Activated CD4-positive, CD25-positive, alpha-beta regulatory T cell treated with anti-CD3 and anti-CD28 coated beads, Interleukin-2, amount 50 U/mL, for 72 hours (primary cell): ENCODE data around the gene TRAF3IP1.
"Not testable (repeated sequence)": the region's sequence is repeated elsewhere in the genome, so short reads cannot be mapped to it uniquely, and the experiment has no call there.

ENCODE experiments used
- DNase-seq: peaks from one replicate; pipeline ENCODE4 v3.0.0; 2021

Gene TRAF3IP1

DNA sequence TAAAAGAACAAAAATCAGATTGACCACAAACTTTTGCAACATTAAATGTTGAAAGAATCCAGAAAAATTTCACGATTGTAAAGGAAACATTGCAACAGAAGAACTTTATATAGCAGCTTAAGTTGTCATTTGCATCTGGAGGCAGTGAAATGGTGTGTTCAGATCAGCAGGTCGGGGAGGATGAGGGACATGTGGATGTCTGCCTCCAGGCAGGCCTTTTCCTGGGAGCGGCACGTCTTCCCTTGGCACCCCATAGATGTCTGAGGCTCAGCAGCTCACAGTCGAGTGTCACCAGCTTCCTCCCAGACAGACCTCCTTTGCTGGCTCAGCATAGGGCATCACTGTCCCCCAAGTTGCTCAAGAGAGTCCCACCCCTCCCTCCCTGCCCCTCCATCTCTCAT lies 62.1 kb downstream of the TRAF3IP1 start:
- DNase-seq = no peak

DNA sequence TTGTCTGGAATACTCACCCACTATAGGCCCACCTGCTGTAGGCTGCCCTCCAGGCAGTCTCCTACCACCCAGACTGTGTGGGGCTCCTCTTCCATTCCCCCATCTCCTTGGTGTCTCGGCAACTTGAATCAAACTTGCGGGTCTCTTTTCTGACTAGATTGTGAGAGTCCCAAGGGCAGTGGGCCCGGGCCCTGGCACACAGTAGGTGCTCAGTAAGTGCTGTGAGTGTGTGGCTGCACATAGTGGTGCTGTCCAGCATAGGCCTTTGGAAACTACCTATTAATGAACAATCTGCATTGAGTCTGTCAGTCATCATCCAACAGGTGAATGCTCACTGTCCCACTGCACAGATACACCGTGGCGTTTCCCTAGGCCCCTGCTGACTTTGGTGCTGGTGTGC lies 62.8 kb downstream of the TRAF3IP1 start:
- no peak for DNase-seq

DNA sequence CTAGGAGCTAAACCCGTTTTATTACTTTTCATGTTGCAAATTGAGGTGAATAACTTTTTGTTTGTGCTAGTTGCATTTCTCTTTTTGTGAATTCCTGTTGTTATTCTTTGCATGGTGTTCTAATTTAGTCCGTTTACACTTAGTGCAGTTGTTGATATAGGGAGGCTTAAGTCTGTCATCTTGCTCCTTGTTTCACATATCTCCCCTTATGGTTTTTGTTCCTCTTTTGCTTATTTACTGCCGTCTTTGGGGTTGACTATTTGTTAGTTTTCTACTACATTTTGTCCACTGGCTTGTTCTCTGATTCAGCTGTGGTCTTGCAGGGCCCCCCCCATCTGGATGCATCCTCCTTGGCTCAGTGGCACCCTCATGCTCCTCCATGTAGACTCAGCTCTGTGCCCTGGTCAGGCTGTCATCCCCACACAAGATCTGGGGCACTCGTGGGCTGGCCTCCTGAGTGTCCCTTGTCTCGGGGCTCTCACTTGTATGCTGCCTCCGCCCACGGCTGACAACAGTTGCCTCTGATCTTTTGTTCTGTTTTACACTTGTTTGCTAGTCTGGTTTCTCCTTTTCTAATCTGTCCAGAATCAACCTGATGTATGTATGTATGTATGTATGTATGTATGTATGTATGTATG lies 63.5 kb downstream of the TRAF3IP1 start:
- no peak for DNase-seq

DNA sequence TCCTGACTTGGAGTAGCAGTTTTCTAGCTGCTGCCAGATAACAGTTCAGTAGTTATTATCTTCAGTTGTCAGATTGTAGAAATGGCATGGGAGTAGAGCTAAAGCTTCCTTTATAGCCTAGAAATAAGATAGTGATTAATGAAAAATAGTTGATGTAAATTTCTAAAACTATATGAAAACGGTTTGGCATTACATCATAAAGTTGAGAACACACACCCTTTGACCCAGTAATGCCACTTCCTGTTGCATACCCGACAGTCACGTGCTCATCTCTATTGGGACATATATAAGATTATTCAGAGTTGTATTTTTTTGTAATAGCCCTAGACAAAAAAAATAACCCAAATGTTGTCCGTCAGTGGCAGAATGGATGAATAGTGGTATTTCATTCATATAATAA lies 67.0 kb downstream of the TRAF3IP1 start:
- no peak for DNase-seq

DNA sequence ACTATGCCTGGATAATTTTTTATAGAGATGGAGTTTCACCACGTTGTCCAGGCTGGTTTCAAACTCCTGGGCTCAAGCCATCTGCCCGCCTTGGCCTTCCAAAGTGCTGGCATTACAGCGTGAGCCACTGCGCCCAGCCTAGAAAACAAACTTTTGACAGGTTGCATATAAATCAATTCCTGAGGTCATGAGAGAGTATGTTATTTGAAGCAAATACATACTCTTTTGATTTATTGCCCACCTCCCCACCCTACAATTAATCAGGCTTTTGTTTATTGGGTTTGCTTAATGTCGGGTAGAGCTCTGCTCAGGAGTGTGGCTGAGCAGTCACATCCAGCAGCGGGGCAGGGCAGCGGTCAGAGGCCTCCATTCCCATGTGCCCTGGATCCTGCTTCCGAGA lies 68.5 kb downstream of the TRAF3IP1 start:
- DNase-seq = no peak

DNA sequence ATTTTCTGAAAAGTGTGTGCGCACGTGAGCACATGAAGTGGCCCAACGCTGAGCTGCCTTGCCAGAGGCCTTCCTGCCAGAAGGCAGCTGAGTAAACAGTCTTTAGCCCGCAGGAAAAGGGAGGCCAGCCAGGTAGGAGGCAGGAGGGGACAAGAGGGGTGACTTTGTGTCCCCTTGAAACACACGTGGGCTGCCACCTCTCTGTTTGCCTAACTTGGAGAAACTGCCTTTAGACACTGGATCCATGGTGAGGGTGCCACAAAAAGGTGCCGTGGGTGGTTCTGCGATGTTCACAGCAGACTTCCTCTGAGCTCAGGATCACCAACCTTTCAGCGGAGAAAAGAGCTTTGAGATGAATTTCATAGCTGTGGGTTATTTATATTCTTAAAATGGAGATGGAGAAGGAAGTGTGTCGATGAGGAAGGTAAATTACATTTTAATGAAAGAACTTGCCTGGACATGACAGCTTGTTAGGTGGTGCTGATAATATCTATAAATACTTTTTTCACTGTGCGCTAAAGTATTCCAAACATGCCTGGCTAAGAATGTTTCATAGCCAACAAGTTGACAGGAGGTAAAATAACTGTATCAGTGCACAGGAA lies 69.8 kb downstream of the TRAF3IP1 start:
- no peak for DNase-seq

DNA sequence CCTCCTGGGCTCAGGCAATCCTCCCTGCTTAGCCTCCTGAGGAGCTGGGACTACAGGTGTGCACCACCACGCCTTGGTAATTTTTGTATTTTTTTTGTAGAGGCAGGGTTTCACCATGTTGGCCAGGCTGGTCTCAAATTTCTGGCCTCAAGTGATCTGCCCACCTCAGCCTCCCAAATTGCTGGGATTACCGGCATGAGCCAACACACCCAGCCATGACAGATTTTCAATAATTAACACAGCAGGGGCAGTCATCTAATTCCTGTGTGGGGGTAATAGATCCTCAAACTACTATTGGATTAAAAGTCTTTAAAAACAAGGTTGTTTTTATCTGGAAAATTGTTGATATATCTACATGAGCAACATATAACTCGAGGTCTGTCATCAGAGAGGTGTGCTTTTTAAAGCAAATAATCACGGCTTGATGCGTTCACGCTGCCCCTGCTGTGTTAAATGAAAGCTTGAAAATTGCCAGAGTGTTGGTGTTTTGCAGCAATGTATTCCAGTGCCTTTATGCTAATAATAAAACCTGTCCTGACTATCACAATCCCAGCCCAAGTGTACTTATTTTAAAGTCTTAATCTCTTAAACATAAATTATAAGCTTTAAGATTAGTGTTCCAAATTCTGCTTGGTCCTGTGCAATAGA lies 70.8 kb downstream of the TRAF3IP1 start:
- DNase-seq = no peak

DNA sequence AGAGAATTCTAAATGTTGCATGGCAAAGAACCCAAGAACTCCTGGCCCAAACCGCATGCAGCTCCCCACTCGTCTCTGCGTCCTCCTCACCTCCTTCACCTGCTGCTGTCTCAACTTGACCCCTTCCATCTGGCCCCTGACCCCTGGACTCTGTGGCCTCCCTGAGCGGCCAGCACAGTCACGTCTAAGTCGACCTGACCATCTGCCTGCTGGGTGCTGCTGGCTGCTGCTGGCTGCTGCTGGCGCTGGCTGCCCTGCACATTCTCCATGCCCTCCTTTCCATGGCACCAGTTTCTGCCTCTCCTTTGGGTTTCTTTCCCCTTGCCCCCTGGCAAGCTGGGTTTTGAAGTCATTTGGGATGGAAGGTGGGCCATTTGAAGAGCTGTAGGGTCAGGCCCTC lies 76.3 kb downstream of the TRAF3IP1 start:
- DNase-seq = no peak

DNA sequence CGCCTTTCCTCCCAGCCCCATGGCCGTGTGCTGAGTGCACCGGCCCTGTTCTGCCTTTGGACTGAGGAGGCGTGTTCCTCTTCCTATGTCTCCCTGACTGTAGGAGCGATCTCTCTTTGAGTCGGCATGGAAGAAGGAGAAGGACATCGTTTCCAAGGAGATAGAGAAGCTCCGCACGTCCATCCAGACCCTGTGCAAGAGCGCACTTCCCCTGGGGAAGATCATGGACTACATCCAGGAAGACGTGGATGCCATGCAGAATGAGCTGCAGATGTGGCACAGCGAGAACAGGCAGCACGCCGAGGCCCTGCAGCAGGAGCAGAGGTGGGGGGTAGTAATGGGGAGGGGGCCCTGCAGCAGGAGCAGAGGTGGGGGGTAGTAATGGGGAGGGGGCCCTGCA lies 77.0 kb downstream of the TRAF3IP1 start:
- DNase-seq = no peak

DNA sequence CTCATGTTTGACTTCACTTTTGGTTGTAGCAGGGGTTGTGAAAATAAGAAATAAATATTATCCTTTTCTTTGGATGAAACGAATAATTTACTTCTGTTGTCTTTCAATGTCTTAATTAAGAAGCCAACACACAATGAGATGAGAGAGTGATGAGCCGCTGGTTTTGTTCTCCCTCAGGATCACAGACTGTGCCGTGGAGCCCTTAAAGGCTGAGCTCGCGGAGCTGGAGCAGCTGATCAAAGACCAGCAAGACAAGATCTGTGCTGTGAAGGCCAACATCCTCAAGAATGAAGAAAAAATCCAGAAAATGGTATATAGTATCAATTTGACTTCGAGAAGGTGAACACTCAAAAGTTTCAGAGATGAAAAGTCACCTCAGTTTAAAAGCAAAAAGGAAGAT lies 78.3 kb downstream of the TRAF3IP1 start:
- DNase-seq = no peak

DNA sequence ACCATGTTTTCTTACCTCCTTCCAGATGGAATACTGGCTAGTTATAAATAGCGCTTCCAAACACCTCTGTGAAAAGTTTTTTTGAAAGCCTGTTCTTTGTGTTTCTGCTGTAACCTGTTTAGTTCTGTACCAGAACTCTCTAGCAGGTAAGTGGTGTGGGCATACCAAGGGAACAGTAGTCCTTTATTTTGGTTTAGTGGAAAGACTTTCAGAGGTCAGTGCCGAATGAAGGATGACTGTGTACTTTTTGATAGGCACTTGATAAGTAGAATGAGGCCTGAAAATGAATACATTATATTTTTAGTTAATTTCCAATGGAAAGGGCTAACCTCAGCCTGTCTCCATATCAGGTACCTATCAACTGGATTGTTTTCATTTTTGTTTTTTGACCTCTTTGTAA lies 78.8 kb downstream of the TRAF3IP1 start:
- no peak for DNase-seq

DNA sequence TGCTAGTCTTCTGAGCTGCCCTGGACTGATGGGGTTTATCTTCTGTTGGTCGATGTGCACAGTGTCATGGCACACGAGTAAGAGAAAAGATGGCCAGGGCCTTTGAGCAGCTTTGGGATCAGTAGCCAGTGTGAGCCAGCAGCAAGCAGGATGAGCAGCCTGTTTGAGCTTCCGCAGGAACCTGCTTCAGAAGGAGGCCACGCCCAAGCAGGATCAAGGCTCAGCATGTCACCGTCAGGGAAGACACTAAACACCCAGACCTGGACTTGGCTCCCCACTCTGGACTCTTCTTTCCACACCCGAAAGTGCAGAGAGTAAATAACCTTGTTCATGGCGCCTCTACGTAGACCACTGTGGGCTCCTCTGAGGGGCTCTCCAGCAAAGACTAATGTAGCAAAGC lies 81.2 kb downstream of the TRAF3IP1 start:
- no peak for DNase-seq

DNA sequence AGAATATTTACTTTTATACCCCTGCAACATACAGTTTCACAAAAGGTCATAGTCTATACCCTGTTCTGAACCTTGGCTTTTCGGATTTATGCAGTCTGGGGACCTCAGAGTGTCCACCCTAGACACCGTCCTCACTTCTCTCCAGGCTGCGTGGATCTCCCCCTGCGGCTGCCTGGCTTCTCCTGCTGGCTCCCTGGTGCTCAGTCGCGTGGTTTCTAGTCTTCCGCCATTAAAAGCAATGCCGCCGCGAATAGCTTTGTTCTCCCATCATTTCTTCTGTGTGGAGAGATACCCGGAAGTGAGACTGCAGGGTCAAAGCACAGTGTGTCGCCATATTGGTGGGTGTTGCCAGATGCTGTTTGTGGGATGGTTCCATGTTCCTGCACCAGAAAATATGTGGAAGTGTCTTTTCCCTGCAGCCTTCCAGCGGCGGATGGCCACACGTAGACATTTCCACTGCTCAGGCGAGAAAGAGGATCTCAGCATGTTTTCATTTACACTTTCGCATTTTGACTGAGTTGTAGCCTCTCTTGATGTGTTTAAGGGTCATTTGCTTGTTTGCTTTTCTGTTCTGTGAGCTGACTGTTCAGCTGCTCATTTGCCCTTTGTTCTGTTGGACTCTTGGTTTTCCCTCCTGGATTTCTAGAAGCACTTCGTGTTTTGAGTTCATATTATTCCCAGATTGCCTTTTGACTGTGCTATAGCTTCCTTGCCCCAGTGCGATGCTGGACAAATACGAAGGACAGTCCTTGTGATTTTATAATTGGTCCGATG lies 83.5 kb downstream of the TRAF3IP1 start:
- DNase-seq = no peak

DNA sequence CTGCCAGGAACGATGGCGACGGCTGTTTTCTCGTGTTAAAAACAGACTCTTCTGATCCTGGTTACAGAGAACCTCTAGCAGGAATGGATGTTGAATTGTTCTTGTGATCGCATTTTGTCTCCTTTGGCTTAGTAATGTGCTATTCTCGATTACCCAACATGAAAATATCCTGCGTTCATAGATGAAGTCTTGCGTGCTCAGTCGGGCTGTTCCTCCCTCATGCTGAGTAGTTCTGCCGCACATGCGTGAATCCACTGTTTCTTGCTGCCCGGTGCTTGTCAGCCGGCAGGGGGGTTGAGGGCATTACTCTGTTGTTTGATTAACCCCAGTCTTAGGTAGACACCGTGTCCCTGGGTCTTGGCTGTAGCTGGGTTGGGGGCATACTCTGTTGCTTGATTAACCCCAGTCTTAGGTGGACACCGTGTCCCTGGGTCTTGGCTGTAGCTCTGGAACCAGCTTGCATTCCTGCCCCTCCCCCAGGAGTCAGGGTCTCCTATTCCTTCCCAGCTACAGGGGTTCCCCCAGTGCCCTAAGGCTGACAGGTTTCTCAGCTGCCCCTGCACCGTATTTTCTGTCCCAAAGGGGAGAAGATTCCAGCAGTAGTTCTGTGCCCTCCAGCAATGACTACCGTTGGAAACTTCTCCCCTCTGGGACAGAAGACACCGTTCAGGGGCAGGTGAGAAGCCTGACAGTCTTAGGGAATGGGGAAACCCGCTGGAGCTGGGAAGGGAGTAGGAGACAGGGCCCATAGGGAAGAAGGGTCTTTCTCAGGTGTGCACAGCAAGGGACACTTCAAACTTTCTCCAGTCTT lies 84.3 kb downstream of the TRAF3IP1 start:
- no peak for DNase-seq

DNA sequence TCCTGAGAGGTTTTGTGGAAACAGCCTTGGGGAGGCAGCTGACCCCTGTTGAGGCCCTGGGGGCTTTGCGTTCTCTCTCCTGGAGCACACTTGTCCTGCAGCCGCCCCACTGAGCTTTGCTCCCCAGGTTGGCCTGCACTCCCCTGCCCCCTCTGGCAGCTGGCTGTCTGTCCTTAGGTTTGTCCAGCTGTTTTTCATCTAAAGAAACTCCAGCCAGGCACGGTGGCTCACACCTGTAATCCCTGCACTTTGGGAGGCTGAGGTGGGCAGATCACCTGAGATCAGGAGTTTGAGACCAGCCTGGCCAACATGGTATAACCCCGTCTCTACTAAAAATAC lies 84.9 kb downstream of the TRAF3IP1 start:
- not testable (repeated sequence) for DNase-seq

DNA sequence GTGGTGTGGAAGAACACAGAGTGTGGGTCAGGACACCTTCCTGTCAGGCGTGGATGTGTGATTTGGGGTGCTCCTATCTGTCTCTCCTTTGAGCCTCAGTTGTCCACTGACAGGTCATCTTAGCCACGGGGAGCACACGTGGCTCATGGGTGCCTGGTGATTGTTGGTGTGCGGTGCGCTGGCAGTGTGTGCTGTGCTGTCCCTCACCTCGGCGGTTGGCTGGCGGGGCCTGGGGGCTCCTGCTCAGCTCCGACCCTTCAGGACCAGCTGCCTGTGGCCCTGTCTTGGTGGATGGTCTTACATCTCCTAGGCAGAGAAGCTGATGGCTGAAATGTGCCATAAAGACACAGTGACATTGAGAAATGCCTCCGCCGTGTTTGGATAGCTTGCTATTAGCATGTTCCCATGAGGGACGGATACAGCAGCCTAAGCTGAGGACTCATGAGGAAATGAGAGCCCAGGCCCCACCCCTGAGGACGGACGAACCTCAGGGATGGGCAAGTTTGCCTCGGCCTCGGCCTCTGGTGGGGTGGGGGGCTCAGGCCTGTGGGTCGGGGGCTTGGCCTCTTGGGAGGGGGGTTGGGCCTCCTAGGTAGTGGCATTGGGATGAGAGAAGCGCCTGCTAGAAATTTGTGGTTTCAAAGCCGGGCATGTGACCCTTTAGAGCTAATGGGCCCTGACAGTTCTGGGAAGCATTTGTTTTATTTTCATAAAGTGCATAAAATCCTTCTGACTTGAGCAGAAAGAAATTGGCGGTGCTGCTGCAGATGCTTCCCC lies 86.1 kb downstream of the TRAF3IP1 start:
- no peak for DNase-seq

DNA sequence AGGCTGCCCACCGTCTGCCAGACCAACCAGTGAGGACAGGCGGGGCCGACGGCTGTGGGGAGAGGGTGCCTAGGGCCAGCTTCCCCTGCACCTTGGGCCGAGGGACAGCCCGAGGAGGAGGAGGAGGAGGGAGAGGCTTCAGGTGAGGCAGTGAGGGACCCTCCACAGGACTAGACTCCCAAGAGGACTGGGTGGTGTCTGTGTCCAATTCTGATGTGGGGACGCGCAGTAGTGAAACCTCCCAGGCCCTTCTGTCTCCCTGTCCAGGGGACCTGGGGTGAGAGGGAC lies 86.6 kb downstream of the TRAF3IP1 start:
- no peak for DNase-seq

DNA sequence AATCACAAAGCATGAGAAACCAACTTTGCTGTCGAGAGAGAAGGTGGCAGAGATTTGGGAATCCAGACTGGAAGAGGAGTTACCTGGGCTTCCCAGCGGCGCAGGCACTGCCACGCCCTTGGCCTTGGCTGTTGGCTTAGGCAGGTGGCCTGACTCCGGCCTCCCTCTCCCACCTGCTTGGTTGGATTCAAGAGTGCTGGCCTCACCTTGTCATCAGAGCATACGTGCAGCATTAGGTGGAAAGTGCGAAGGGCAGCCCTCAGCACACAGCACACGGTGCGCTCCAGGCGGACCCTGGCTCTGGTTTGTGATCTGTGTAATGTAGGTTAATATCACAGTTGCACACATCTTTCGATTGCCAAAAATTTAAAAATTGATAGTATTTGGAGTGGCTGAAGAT lies 87.2 kb downstream of the TRAF3IP1 start:
- no peak for DNase-seq

DNA sequence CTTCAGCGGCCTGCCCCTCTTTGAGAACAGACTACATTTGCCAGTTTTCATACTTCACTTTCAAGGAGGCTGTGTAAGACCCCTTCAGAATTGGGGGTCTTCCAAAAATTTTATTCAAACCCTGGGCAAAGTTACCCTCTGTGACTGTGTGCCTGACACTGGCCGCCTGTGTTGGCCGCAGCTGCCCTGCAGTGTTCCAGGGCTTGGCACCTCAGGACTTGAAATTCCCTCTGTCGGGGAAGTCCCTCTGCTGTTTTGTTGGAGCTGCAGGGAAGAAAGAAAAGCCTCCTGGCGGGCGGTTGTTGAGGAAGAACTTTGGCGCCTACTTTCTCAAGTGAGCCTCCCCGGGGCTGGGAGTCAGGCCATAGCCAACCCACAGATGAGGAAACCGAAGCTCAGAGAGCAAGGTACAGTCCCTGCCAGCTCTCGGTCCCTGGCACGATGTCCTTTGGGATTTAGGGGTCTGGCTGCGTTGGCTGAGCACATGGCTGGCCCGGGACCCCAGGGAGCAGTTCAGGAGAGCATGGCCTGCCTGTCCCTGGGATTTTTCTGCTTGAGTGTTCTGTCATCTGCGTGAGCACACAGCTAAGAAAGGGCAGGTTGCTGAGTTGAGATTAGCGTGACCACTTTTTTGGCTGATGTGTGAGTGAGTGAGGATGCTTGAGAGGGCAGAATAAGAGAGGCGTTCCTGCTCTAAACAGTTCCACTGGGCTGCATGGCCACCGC lies 88.5 kb downstream of the TRAF3IP1 start:
- no peak for DNase-seq

DNA sequence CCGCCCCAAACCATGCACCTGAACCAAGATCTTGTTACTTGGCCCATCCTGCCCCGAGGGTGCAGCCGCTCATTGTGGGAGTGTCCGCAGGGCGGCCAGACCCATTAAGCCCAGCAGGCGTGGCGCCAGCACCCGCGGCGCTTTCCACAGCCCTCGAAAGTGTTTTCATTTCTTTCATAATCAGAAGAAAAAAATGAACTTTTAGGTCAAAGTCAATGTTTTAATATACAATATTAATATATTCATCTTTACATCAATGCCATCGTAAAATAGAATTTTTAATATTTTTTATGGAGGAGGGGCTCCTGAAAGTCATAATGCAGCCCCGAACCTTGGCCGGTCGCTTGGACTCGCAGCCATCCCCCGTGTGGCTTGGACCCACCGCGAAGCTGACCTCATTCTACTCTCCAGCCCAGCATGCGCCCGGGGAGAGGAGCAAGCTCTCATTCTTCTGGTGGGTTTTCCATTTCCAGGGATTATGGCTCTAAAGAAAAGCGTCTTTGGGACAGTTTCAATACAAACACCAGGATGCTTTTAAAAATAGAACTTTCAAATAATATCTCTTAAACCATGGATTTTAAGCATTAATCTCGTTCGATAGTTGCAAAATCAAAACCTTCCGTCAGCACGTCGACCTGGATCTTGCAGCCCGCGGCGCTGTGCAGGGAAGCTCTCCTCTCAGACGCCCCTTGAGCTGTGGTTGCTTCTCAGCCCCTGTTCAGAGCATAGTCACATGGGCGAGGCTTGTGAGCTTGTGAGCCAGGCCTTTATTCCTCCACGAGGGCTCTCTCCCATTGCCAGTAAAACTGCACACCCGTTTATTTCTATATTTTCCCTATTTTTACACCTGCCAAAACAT lies 89.3 kb downstream of the TRAF3IP1 start:
- no peak for DNase-seq
